HEK293 (cell line): ENCODE data around the gene SELENOW.

Experiments used
- CTCF ChIA-PET: fragments of 350-600 bp; formaldehyde crosslinking; extraction: SDS; loops from one replicate; lab custom pipeline; 2021; ENCODE audit warnings: antibody characterized with exemption; lab: Yijun Ruan, JAX
- POLR2A ChIA-PET: fragments of 300-600 bp; formaldehyde crosslinking; extraction: SDS; loops from one replicate; lab custom pipeline; 2020; ENCODE audit warnings: antibody characterized with exemption, inconsistent platforms; lab: Yijun Ruan, JAX
- H3K27ac ChIP-seq: fragments of 200-500 bp; sonication (Bioruptor generic); 2 replicates; pipeline ENCODE4 v1.5.1; 2014; ENCODE audit warnings: low read depth, low read length, control low read depth, inconsistent platforms; ENCODE audit errors: extremely low read depth
- H3K36me3 ChIP-seq, 2 experiments: fragments of 200-500 bp in 1 of 2; sonication (Bioruptor generic) in 1 of 2; 1 replicate in 1 of 2; 2 replicates in 1 of 2; pipeline ENCODE4 v1.5.1; 2014 to 2017; ENCODE audit warnings: inconsistent platforms in 2 of 2, low read length in 2 of 2; ENCODE audit not compliant: control insufficient read depth in 2 of 2, insufficient read depth in 1 of 2
- H3K4me1 ChIP-seq: fragments of 200-500 bp; sonication (Bioruptor generic); 2 replicates; pipeline ENCODE4 v1.5.1; 2014; ENCODE audit warnings: mild to moderate bottlenecking, low read length, inconsistent platforms; ENCODE audit not compliant: control insufficient read depth, insufficient read depth
- H3K4me3 ChIP-seq: 2 replicates; pipeline ENCODE4 v1.5.1; 2011; ENCODE audit warnings: low read depth, mild to moderate bottlenecking, control low read depth, low read length, moderate library complexity
- H3K9me3 ChIP-seq: fragments of 200-500 bp; sonication (Bioruptor generic); 2 replicates; pipeline ENCODE4 v1.5.1; 2014; ENCODE audit warnings: low read depth, low read length, inconsistent platforms; ENCODE audit not compliant: control insufficient read depth, insufficient read depth
- BCL11A ChIP-seq: fragments of 450-650 bp; formaldehyde crosslinking; IDR thresholded peaks from 2 replicates; pipeline ENCODE4 v1.5.1; 2016; ENCODE audit warnings: low read depth, missing biosample characterization, missing genetic modification characterization
- GLI2 ChIP-seq: fragments of 450-650 bp; formaldehyde crosslinking; IDR thresholded peaks from 2 replicates; pipeline ENCODE4; 2017; ENCODE audit warnings: missing biosample characterization, missing genetic modification characterization, low read depth, borderline replicate concordance
- GLIS2 ChIP-seq: fragments of 450-650 bp; formaldehyde crosslinking; IDR thresholded peaks from 2 replicates; pipeline ENCODE4 v1.5.1; 2016; ENCODE audit warnings: missing biosample characterization, missing genetic modification characterization
- HOXA7 ChIP-seq: sonication (generic); formaldehyde crosslinking; IDR thresholded peaks from 2 replicates; pipeline ENCODE4 v1.8.1; 2022; ENCODE audit warnings: missing genetic modification reagents, borderline replicate concordance
- KLF16 ChIP-seq: fragments of 450-650 bp; formaldehyde crosslinking; IDR thresholded peaks from 2 replicates; pipeline ENCODE4 v1.5.1; 2017; ENCODE audit warnings: missing biosample characterization, missing genetic modification characterization
- YY2 ChIP-seq: fragments of 450-650 bp; formaldehyde crosslinking; IDR thresholded peaks from 2 replicates; pipeline ENCODE4 v1.5.1; 2016; ENCODE audit warnings: missing biosample characterization, missing genetic modification characterization
- ZBTB8A ChIP-seq: fragments of 450-650 bp; formaldehyde crosslinking; IDR thresholded peaks from 2 replicates; pipeline ENCODE4 v1.5.1; 2016; ENCODE audit warnings: missing biosample characterization, missing genetic modification characterization
- ZFP69B ChIP-seq: fragments of 450-650 bp; formaldehyde crosslinking; IDR thresholded peaks from 2 replicates; pipeline ENCODE4 v1.5.1; 2016; ENCODE audit warnings: missing biosample characterization, missing genetic modification characterization
- ZNF146 ChIP-seq: fragments of 450-650 bp; formaldehyde crosslinking; IDR thresholded peaks from 2 replicates; pipeline ENCODE4 v1.5.1; 2016; ENCODE audit warnings: missing biosample characterization, missing genetic modification characterization
- ZNF157 ChIP-seq: fragments of 450-650 bp; formaldehyde crosslinking; IDR thresholded peaks from 2 replicates; pipeline ENCODE4 v1.5.1; 2016; ENCODE audit warnings: missing biosample characterization, missing genetic modification characterization
- ZNF175 ChIP-seq: fragments of 450-650 bp; formaldehyde crosslinking; IDR thresholded peaks from 2 replicates; pipeline ENCODE4 v1.5.1; 2016; ENCODE audit warnings: missing biosample characterization, missing genetic modification characterization
- ZNF211 ChIP-seq: fragments of 450-650 bp; formaldehyde crosslinking; IDR thresholded peaks from 2 replicates; pipeline ENCODE4 v1.5.1; 2016; ENCODE audit warnings: low read depth, missing biosample characterization, missing genetic modification characterization
- ZNF266 ChIP-seq: fragments of 450-650 bp; formaldehyde crosslinking; IDR thresholded peaks from 2 replicates; pipeline ENCODE4 v1.5.1; 2016; ENCODE audit warnings: missing biosample characterization, missing genetic modification characterization, low read depth
- ZNF366 ChIP-seq: fragments of 450-650 bp; formaldehyde crosslinking; conservative IDR thresholded peaks from 2 replicates; pipeline ENCODE4 v1.5.1; 2016; ENCODE audit warnings: missing biosample characterization, missing genetic modification characterization
- ZNF677 ChIP-seq: fragments of 450-650 bp; IDR thresholded peaks from 2 replicates; pipeline ENCODE4 v1.5.0; 2018; ENCODE audit warnings: missing biosample characterization, mild to moderate bottlenecking, missing genetic modification characterization, moderate library complexity
- TF ChIP-seq, protein P1 (sequence below): fragments of 450-650 bp; formaldehyde crosslinking; conservative IDR thresholded peaks from 2 replicates; pipeline ENCODE4 v1.5.1; 2016; ENCODE audit warnings: low read depth, missing biosample characterization, missing genetic modification characterization
- TF ChIP-seq, protein P2 (sequence below): fragments of 450-650 bp; formaldehyde crosslinking; IDR thresholded peaks from 2 replicates; pipeline ENCODE4 v1.5.1; 2016; ENCODE audit warnings: missing biosample characterization, missing genetic modification characterization, borderline replicate concordance
- TF ChIP-seq, protein P3 (sequence below): fragments of 450-650 bp; formaldehyde crosslinking; IDR thresholded peaks from 2 replicates; pipeline ENCODE4 v1.5.1; 2016; ENCODE audit warnings: missing biosample characterization, missing genetic modification characterization
- TF ChIP-seq, protein P4 (sequence below): fragments of 450-650 bp; formaldehyde crosslinking; IDR thresholded peaks from 2 replicates; pipeline ENCODE4 v1.5.1; 2016; ENCODE audit warnings: missing biosample characterization, missing genetic modification characterization
- TF ChIP-seq, protein P5 (sequence below): fragments of 450-650 bp; formaldehyde crosslinking; IDR thresholded peaks from 2 replicates; pipeline ENCODE4 v1.5.1; 2017; ENCODE audit warnings: missing biosample characterization, missing genetic modification characterization
- TF ChIP-seq, protein P6 (sequence below): fragments of 450-650 bp; formaldehyde crosslinking; IDR thresholded peaks from 2 replicates; pipeline ENCODE4 v1.5.1; 2016; ENCODE audit warnings: missing biosample characterization, missing genetic modification characterization
- TF ChIP-seq, protein P7 (sequence below): fragments of 450-650 bp; formaldehyde crosslinking; IDR thresholded peaks from 2 replicates; pipeline ENCODE4 v1.5.1; 2016; ENCODE audit warnings: missing biosample characterization, missing genetic modification characterization

SELENOW gene

DNA sequence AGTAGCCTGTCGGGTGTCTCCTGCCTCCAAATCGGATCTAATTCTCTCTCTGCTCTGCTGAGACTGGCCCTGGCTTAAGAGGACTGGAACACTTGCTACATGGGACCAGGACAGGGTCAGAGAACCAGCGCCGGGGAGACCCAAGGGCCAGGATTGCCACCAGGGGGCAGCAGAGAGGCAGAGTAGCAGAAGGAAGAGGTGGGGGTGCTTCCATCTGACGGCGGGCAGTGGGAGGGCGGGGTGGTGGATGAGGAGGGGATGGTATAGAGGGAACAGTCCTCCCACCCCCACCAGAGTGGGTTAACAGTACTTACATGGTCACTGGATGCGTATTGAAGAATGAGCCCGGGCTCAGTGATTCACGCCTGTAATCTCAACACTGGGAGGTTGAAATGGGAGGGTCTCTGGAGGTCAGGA is 11.9 kb downstream of the SELENOW start (continued):
- TF ChIP-seq, protein P1, sequence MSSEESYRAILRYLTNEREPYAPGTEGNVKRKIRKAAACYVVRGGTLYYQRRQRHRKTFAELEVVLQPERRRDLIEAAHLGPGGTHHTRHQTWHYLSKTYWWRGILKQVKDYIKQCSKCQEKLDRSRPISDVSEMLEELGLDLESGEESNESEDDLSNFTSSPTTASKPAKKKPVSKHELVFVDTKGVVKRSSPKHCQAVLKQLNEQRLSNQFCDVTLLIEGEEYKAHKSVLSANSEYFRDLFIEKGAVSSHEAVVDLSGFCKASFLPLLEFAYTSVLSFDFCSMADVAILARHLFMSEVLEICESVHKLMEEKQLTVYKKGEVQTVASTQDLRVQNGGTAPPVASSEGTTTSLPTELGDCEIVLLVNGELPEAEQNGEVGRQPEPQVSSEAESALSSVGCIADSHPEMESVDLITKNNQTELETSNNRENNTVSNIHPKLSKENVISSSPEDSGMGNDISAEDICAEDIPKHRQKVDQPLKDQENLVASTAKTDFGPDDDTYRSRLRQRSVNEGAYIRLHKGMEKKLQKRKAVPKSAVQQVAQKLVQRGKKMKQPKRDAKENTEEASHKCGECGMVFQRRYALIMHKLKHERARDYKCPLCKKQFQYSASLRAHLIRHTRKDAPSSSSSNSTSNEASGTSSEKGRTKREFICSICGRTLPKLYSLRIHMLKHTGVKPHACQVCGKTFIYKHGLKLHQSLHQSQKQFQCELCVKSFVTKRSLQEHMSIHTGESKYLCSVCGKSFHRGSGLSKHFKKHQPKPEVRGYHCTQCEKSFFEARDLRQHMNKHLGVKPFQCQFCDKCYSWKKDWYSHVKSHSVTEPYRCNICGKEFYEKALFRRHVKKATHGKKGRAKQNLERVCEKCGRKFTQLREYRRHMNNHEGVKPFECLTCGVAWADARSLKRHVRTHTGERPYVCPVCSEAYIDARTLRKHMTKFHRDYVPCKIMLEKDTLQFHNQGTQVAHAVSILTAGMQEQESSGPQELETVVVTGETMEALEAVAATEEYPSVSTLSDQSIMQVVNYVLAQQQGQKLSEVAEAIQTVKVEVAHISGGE (tag by site-specific recombination) = no peak
- TF ChIP-seq, protein P2, sequence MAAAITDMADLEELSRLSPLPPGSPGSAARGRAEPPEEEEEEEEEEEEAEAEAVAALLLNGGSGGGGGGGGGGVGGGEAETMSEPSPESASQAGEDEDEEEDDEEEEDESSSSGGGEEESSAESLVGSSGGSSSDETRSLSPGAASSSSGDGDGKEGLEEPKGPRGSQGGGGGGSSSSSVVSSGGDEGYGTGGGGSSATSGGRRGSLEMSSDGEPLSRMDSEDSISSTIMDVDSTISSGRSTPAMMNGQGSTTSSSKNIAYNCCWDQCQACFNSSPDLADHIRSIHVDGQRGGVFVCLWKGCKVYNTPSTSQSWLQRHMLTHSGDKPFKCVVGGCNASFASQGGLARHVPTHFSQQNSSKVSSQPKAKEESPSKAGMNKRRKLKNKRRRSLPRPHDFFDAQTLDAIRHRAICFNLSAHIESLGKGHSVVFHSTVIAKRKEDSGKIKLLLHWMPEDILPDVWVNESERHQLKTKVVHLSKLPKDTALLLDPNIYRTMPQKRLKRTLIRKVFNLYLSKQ (tag by site-specific recombination) = no peak
- no peak for TF ChIP-seq GLIS2 (tag by site-specific recombination)
- no peak for TF ChIP-seq ZNF266 (tag by site-specific recombination)
- TF ChIP-seq, protein P3, sequence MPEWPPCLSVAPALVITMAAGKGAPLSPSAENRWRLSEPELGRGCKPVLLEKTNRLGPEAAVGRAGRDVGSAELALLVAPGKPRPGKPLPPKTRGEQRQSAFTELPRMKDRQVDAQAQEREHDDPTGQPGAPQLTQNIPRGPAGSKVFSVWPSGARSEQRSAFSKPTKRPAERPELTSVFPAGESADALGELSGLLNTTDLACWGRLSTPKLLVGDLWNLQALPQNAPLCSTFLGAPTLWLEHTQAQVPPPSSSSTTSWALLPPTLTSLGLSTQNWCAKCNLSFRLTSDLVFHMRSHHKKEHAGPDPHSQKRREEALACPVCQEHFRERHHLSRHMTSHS (tag by site-specific recombination) = no peak
- TF ChIP-seq, protein P4, sequence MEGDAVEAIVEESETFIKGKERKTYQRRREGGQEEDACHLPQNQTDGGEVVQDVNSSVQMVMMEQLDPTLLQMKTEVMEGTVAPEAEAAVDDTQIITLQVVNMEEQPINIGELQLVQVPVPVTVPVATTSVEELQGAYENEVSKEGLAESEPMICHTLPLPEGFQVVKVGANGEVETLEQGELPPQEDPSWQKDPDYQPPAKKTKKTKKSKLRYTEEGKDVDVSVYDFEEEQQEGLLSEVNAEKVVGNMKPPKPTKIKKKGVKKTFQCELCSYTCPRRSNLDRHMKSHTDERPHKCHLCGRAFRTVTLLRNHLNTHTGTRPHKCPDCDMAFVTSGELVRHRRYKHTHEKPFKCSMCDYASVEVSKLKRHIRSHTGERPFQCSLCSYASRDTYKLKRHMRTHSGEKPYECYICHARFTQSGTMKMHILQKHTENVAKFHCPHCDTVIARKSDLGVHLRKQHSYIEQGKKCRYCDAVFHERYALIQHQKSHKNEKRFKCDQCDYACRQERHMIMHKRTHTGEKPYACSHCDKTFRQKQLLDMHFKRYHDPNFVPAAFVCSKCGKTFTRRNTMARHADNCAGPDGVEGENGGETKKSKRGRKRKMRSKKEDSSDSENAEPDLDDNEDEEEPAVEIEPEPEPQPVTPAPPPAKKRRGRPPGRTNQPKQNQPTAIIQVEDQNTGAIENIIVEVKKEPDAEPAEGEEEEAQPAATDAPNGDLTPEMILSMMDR (tag by site-specific recombination) = peak; percentile 85
- TF ChIP-seq HOXA7 (CRISPR knock-in tag) = no peak
- no peak for TF ChIP-seq GLI2
- no peak for TF ChIP-seq ZNF677
- TF ChIP-seq YY2 (tag by site-specific recombination) = no peak
- TF ChIP-seq, protein P5, sequence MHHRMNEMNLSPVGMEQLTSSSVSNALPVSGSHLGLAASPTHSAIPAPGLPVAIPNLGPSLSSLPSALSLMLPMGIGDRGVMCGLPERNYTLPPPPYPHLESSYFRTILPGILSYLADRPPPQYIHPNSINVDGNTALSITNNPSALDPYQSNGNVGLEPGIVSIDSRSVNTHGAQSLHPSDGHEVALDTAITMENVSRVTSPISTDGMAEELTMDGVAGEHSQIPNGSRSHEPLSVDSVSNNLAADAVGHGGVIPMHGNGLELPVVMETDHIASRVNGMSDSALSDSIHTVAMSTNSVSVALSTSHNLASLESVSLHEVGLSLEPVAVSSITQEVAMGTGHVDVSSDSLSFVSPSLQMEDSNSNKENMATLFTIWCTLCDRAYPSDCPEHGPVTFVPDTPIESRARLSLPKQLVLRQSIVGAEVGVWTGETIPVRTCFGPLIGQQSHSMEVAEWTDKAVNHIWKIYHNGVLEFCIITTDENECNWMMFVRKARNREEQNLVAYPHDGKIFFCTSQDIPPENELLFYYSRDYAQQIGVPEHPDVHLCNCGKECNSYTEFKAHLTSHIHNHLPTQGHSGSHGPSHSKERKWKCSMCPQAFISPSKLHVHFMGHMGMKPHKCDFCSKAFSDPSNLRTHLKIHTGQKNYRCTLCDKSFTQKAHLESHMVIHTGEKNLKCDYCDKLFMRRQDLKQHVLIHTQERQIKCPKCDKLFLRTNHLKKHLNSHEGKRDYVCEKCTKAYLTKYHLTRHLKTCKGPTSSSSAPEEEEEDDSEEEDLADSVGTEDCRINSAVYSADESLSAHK (tag by site-specific recombination) = no peak
- no peak for TF ChIP-seq ZBTB8A (tag by site-specific recombination)
- TF ChIP-seq BCL11A (tag by site-specific recombination) = no peak
- TF ChIP-seq ZNF366 (tag by site-specific recombination) = 0 out of 2 replicates have a peak, but pooled peaks have one; percentile 32
- no peak for TF ChIP-seq KLF16 (tag by site-specific recombination)
- no peak for TF ChIP-seq ZNF175 (tag by site-specific recombination)
- no peak for TF ChIP-seq ZNF211 (tag by site-specific recombination)

DNA sequence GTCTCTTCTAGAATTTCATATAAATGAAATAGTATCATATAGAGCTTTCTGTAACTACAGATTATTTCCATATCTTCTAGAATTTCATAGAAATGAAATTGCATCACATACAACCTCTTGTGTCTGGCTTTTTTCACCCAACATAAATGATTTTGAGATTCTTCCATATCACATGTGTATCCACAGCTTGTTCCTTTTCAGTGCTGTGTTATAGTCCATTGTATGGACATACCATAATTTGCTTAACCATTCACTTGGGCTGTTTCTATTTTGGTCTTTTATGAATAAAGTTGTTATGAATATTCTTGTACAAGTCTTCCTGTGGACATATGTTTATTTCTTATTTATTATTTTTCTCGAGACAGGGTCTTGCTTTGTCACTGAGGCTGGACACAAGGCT is 14.1 kb downstream of the SELENOW start:
- Histone ChIP-seq H3K4me3 (no peak overlapping the region), H3K9me3 (no peaks in the 10 kb centered on the region), H3K4me1 (no peaks in the 10 kb centered on the region), H3K27ac (no peak overlapping the region), H3K36me3 (no peaks in the 10 kb centered on the region; a peak in 1 of 3 replicates)
- ChIA-PET CTCF (interaction anchor here (0.6 to 7.9 kb wide), 7 partner anchors 11 to 77 kb away, joined by 3 to 197 read pairs (median 3); no protein-coding TSS in a partner anchor), POLR2A (no interaction called here)
- TF ChIP-seq ZNF146 (peak; percentile 90), ZFP69B (tag by site-specific recombination) (no peak), ZNF157 (tag by site-specific recombination) (no peak)
- TF ChIP-seq, protein P6, sequence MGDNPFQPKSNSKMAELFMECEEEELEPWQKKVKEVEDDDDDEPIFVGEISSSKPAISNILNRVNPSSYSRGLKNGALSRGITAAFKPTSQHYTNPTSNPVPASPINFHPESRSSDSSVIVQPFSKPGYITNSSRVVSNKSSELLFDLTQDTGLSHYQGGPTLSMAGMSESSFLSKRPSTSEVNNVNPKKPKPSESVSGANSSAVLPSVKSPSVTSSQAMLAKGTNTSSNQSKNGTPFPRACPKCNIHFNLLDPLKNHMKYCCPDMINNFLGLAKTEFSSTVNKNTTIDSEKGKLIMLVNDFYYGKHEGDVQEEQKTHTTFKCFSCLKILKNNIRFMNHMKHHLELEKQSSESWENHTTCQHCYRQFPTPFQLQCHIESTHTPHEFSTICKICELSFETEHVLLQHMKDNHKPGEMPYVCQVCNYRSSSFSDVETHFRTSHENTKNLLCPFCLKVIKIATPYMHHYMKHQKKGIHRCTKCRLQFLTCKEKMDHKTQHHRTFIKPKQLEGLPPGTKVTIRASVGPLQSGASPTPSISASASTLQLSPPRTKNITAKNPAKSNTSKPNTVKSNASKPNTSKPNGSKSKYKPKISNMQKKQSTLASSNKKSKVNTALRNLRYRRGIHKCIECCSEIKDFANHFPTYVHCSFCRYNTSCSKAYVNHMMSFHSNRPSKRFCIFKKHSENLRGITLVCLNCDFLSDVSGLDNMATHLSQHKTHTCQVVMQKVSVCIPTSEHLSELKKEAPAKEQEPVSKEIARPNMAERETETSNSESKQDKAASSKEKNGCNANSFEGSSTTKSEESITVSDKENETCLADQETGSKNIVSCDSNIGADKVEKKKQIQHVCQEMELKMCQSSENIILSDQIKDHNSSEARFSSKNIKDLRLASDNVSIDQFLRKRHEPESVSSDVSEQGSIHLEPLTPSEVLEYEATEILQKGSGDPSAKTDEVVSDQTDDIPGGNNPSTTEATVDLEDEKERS (tag by site-specific recombination) = peak; percentile 44; the same call in 1 of the 2 replicates
- TF ChIP-seq, protein P7, sequence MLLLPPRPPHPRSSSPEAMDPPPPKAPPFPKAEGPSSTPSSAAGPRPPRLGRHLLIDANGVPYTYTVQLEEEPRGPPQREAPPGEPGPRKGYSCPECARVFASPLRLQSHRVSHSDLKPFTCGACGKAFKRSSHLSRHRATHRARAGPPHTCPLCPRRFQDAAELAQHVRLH (tag by site-specific recombination) = peak; percentile 79
